GM15510 (cell line): ENCODE measurements around the gene SGIP1.

Source experiments
- POLR2A ChIP-seq: IDR thresholded peaks from 3 replicates; pipeline ENCODE4 v1.6.1; 2011; ENCODE audit warnings: borderline replicate concordance; ENCODE audit not compliant: insufficient read length; ENCODE audit errors: extremely low read depth

Gene SGIP1

DNA sequence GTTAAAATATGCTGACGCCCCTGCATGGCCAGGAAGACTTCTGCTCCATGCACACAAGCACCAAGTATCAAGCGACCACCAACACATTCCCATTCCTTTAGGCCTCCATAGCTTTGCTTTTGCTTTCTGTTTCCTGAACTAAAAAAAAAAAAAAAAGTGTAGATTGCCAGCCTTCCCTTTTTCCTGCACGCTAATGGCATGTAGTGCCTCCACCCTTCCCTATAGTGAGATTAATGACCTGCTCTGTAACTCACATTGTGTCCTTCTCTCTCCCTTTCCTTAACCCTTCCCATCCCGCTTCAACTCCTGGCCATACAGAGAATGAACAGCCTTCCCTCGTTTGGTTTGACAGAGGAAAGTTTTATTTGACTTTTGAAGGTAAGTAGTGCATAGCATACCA lies 161.2 kb downstream of the SGIP1 start:
- TF ChIP-seq POLR2A = no peak

DNA sequence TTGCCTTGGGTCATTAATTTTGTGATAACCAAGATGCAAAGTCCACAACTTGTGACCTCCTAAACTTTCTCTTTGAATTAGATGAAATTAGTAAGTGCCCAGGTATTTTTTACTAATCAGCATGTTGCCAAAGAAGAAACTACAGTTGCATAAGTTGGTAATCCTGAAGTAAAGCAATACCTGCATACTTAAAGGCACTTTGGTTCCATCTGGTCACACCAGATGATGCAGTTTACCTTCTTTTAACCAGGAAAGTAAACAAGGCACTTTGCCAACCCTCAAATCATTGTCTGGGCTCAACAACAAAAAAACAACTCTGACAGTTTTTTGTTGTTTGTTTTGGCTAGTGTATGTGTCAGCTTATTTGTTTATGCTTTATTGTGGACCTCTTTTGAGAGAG lies 162.8 kb downstream of the SGIP1 start:
- TF ChIP-seq POLR2A = no peak

DNA sequence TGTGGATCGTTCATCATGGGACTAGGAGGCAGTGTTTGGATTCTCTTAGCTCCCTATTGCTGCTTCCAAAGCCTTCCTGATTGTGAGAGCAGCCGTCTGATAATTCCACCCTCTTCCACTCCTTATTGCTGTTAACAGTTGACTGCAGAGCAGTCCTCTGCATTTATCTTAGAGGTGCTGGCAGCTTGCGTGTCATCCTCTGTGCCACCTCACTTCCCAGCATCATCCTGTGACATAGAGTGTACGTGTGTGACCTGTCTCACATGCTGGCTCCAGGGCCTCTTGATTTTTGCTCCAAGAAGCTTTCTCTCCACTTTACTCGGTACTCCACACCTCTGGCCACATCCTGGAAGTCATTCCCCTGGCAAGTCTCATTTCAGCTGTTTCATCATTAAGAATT lies 165.3 kb downstream of the SGIP1 start:
- TF ChIP-seq POLR2A = no peak

DNA sequence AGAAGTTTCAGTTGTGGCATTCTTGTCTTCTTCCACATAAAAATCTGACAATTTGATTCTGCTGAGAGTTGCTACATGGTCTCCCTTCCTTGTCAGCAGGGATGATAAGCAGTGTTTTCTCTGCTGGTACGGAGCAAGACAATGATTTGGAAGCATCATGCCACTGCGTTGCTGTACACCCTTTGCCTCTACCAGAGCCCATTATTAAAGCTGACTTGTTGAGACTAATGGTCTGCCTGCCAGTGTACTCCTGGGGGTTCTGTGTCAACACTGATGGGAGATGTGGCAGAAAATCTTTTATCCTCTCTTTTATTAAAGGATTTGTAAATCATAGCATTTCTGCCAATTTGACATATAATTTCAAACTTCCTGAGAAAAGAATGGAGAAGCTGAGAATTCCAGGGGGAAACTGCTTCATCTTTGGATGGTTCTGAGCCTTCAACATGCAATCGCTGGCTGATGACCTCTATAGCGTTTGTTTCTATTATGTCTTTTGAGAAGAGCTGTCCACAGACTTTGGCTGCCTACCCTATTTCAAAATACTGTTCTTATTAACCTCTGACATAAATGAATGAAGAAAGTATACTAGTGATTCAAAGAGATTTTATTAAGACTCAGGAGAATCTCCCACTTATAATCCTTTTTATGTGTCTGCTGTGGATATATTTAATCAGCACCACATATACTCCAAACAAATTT lies 170.4 kb downstream of the SGIP1 start:
- no peak for TF ChIP-seq POLR2A

DNA sequence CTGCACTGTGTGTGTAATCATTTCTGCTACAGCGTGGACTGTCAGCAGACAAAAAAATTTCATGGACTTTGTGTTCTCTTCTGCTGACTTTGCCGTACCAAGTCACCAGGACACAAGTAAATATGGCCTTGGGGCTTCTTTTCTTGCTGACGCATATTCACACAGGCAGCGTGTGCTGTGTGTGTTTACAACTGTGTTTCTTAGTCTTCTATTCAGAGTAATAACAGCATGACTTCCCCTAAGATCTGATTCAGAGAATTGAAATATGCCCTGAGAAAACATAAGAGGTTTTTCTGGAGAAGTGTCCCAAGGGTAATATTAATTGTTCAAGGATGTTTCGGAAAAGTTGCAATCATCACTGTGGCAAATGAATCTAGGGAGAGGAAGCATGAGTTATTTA lies 171.2 kb downstream of the SGIP1 start:
- TF ChIP-seq POLR2A = no peak

DNA sequence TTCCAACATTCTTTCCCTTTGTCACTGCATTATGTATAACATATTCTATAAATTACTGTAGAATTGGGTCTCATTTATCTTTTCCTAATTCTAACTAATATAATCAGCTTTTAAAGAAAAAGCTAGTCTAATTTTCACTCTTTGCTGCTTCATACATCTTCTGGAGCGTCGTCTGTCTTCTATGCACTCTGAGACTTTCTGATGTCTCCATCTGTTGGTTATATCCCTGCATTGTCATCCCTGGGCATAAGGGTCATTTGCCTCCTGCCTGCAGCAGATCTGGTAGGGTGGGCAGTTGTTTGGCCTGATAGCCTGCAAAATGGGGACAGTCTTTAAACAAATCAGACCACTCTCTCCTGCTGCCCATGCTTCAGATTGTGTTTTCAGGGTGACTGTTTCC lies 177.5 kb downstream of the SGIP1 start:
- TF ChIP-seq POLR2A = no peak

DNA sequence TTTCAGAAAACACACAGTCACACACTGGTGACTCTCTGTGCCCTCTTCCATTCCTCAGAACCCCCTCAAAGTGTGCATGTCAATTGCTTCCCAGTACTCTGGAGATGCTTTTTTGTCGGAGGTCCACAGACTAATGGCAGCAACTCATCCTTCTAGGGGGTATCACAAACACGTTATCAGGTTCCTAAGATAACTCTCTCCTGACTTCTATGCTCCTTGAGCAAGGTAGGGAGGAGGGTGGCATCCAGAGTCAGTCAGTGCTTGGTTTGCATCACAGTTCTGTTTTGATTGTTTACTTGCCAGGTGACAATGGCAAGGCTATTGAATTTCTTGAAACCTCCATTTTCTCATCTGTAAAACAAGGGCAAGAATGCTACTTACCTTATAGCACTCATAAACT lies 178.9 kb downstream of the SGIP1 start:
- TF ChIP-seq POLR2A = no peak

DNA sequence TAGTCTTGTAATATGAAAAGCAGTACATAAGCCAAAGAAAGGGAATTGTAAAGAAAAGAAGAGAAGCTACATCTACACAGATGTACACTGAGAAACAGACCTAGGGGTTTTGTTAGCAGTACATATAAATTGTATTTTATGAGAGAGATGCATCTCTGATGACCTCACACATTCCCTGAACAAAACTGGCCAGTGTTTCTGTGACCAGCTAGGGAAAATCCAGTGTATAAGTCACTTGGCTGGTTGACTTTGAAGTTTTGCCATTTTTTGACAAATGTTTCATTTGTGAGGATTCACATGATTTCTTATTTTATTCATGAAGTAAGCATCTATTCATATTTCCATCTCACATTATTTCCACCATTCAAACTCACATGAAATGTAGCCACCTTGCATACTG lies 190.0 kb downstream of the SGIP1 start:
- no peak for TF ChIP-seq POLR2A

DNA sequence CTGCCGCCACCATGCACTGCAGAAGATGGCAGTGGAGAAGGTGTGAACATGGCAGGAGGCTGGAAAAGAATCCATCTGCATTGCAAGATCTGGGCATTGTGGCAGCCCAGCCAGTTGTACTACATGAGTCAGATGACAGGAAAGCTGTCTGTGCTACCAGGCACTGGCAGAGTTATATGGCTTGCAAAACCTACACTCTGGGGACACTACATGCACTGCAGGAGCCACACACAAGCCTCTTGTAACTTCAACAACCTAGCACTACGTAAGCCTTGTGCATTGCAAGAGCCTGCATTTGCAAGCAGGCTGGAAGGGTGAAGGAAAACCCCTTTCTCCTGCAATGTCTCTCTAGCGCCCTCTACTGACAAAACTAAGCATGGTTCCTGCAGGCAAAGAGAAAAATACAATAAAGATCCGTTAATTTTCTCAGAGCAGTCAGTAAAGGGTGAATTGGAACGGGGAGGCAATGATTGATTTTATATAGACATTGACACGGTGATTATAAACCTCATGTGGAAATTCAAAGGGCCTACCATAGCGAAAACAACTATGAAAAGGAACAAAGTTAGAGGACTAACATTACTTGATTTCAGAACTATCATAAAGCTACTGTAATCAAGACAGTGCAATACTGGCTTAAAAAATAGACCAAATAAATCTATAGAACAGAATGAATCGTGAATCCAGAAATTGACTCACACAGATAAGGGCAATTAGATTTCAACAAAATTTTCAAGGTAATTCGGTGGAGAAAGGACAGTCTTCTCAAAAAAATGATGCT lies 192.1 kb downstream of the SGIP1 start:
- TF ChIP-seq POLR2A = no peak

DNA sequence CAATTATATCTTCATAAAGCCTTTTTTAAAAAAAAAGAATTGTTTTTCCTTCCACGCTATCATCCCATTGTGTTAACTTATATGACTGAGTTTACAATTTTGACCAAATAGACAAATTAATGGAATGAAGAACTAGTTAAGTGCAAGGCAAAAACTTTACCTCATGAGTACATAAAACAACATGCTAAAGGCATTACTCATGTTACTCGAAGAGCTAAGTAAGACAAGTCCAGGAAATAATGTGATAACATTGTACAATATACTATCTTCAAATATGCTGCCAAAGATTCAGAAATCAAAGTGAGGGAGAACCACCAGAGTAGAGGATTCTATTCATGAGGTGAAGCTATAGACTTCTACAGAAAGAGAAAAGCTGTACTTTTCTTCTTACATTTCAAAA lies 194.1 kb downstream of the SGIP1 start:
- TF ChIP-seq POLR2A = no peak

DNA sequence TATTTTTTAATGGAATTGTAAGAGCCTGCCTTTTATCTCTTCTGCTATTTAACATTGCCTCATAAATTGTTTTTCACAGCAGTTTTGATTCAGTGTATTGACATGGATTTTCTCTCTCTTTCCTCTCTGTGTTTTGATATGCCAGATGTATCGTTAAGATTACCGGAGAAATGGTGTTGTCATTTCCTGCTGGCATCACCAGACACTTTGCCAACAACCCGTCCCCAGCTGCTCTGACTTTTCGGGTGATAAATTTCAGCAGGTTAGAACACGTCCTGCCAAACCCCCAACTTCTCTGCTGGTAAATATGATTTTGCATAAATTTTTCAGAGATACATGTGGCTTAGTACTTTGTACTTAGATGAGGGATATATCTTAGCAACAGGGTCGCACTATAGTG lies 195.2 kb downstream of the SGIP1 start:
- TF ChIP-seq POLR2A = no peak

DNA sequence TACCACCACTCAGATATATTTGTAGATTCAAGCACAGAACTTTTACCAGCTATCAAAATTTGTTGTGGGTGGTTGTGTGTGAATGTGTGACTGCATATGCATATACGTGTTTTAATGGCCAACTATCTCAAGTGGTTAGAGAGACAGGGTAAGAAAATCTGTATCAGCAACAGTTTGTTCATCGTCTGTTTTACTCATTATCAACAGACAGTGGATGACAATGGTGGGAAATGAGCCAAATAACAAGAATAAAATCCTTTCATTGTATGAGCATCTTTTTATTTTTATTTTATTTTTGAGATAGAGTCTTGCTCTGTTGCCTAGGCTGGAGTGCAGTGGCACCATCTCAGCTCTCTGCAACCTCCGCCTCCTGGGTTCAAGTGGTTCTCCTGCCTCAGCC lies 195.6 kb downstream of the SGIP1 start:
- TF ChIP-seq POLR2A = no peak

DNA sequence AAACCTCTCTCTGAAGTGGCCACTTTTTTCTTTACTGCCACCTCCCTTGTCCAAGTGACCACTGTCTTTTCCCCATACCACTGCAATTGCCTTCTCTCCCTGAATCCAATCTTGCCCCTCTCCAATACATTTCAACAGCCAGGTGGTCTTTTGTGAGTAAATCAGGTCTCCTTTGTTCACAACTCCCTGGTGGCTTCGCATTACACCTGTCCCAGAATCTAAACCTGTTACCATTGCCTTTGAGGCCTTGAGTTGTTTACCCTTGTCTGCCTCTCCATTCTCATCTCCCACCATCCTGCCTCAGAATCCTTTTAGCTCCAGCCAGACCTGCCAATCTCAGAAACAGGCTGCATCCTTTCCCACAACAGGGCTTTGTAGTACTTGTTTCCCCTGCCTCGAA lies 196.5 kb downstream of the SGIP1 start:
- no peak for TF ChIP-seq POLR2A

DNA sequence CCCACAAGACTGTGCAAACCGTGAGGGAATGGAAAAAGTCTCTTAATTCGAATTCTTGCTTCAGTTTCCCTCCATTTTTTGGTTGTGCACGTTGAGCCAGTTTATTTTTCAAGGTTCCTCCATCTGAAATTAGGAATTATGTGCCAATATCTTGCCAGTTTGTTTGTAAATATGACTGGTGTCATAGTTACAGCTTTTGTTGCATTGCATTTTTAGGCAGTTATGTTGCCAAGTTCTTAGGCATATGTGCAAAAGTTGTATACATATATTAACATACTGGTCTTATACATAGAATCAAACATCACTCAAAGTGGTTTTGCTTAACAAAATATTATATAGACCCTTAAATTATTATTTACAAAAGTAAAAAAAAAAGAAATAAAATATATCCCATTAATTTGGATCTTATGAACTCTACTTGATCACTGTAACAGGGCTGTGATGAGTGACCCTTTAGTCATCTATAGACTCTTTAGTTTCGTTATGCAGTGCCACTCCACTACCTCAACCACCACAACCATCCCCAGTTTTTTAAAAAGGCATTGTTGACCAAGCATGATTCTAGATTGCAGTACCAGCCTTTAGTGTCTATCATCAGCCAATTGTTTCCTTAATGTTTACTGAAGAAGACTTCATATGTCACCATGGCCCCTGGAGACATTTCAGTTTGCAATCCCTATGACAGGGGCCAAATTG lies 197.4 kb downstream of the SGIP1 start:
- TF ChIP-seq POLR2A = no peak

DNA sequence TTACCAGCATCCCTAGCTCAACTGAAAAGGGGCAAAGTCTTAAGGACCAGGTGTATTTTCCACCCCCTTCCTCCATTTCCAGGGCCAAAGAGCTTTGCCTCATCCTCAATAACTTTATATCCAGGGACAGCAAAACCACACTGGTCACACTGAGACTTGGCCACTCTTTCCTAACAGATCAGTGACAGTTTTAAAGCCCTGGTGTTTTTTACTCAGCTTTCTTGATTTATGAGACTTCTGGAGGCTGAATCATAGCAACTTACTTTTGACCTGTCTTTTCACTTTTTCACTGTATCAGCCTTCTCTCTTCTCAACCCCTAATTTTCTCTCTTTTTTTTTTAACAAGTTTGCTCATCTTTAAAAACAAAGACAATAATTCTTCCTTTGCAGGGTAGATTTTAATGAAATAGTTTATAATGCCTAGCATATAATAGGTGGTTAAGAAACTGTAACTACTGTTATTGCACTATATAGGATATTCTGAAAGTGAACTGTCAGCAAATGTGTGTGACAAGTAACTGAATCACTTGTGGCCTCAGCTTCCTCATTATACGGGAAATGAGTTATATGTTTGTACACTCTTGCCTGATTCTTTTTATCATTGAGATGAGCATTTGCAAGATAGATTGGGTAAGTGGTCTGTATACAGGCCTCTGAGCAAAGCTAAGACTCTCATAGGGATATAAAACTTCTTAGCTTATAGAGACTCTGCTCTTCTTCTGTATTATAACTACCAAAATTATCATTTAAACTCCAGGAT lies 198.6 kb downstream of the SGIP1 start:
- no peak for TF ChIP-seq POLR2A
